ENCODE data around the gene P2RY12. TPM values are rescaled to one million over a fixed set of nuclear protein-coding genes. Genes with fewer than 3 reads are reported as not detected.

Gene P2RY12
- total and polyA plus RNA-seq, 2 of the 8 experiments (the other 6 are each of a cell fraction or from before 2014, with no cell fraction given): not detected

GRCh38 chr3:151387842-151388241, 3.3 kb upstream of the P2RY12 start (continued):
- TF ChIP-seq CBX5 (IDR thresholded peaks at IDR 0.05; ENCODE audit: low read depth, low read length): no peak
- no peak for TF ChIP-seq ZNF274 (IDR thresholded peaks at IDR 0.05; ENCODE audit: borderline replicate concordance, extremely low read depth, low read length)
- no peak for TF ChIP-seq TAF7 (optimal IDR thresholded peaks at IDR 0.05; ENCODE audit: borderline replicate concordance, low read depth, low read length)
- TF ChIP-seq EGR1 (IDR thresholded peaks at IDR 0.05; ENCODE audit: borderline replicate concordance, low read depth, low read length): no peak
- TF ChIP-seq GTF2F1 (IDR thresholded peaks at IDR 0.05; ENCODE audit: borderline replicate concordance, low read depth, low read length): no peak

Data from H1 (cell line).